H1 (cell line): ENCODE results near the gene TARBP2. TPM values are rescaled to one million over a fixed set of nuclear protein-coding genes. Genes with fewer than 3 reads are reported as not detected.

Source experiments
- CTCF ChIA-PET: fragments of 300-600 bp; sonication (Branson Sonifier 250); formaldehyde crosslinking; loops from one replicate; lab custom pipeline; 2021; ENCODE audit not compliant: partially characterized antibody; lab: Charles Lee
- POLR2A ChIA-PET: fragments of 300-600 bp; sonication (Branson Sonifier 250); formaldehyde crosslinking; loops from one replicate; lab custom pipeline; 2021; ENCODE audit warnings: inconsistent platforms; ENCODE audit not compliant: partially characterized antibody; lab: Charles Lee
- DNase-seq, 2 experiments: peaks; one replicate each; pipeline versions ENCODE4 v3.0.0 to v3.0.0-alpha.2; 2010 to 2022; ENCODE audit warnings: low spot score in 2 of 2, low read depth in 1 of 2, mixed read lengths in 1 of 2
- FAIRE-seq: peaks from 2 replicates; lab custom pipeline; 2011; peaks lifted over from hg19 to GRCh38; lab: Jason Lieb, UNC
- H2AFZ ChIP-seq: 2 replicates; pipeline ENCODE4 v1.8.1; 2012; ENCODE audit warnings: low read length, inconsistent platforms
- H2AK5ac ChIP-seq: 2 replicates; pipeline ENCODE4 v1.6.1; 2013; ENCODE audit warnings: low read depth, low read length
- H2BK120ac ChIP-seq: replicated peaks from 2 replicates; pipeline ENCODE3; 2013; ENCODE audit warnings: low read depth, low read length, inconsistent platforms
- H2BK12ac ChIP-seq: 2 replicates; pipeline ENCODE4 v1.6.1; 2013; ENCODE audit warnings: low read depth, low read length
- H2BK15ac ChIP-seq: 2 replicates; pipeline ENCODE4 v1.6.1; 2013; ENCODE audit warnings: low read length
- H2BK20ac ChIP-seq: 2 replicates; pipeline ENCODE4 v1.6.1; 2013; ENCODE audit warnings: low read length
- H2BK5ac ChIP-seq: 2 replicates; pipeline ENCODE4 v1.6.1; 2013; ENCODE audit warnings: low read depth, low read length
- H3K14ac ChIP-seq: 2 replicates; pipeline ENCODE4 v1.6.1; 2013; ENCODE audit warnings: inconsistent platforms; ENCODE audit not compliant: insufficient read length
- H3K18ac ChIP-seq: 2 replicates; pipeline ENCODE4 v1.6.1; 2013; ENCODE audit warnings: low read length; ENCODE audit errors: extremely low read depth
- H3K23ac ChIP-seq: 2 replicates; pipeline ENCODE4 v1.6.1; 2013; ENCODE audit warnings: inconsistent platforms; ENCODE audit not compliant: insufficient read length
- H3K23me2 ChIP-seq: 2 replicates; pipeline ENCODE4 v1.6.1; 2013; ENCODE audit warnings: low read depth, low read length
- H3K27ac ChIP-seq: 2 replicates; pipeline ENCODE4 v1.6.1; 2011; ENCODE audit warnings: low read depth, low read length, inconsistent platforms
- H3K27me3 ChIP-seq, 4 experiments: replicated peaks in 1 of 4; 1 replicate in 1 of 4; 2 replicates in 3 of 4; pipeline versions ENCODE4 v1.6.1 to v1.8.1; 2011 to 2013; ENCODE audit warnings: low read length in 3 of 4, mild to moderate bottlenecking in 3 of 4, inconsistent platforms in 2 of 4, mixed read lengths in 2 of 4, moderate library complexity in 1 of 4; ENCODE audit not compliant: control insufficient read depth in 3 of 4, insufficient read depth in 3 of 4; ENCODE audit errors: extremely low read depth in 1 of 4
- H3K36me3 ChIP-seq, 4 experiments: 2 replicates each; pipeline versions ENCODE4 v1.6.1 to v1.8.1; 2011 to 2013; ENCODE audit warnings: mild to moderate bottlenecking in 4 of 4, low read length in 3 of 4, moderate library complexity in 2 of 4, control low read depth in 1 of 4, inconsistent platforms in 1 of 4; ENCODE audit not compliant: insufficient read depth in 4 of 4, control insufficient read depth in 2 of 4
- H3K4ac ChIP-seq: replicated peaks from 2 replicates; pipeline ENCODE3; 2013; ENCODE audit warnings: low read length, low read depth, mixed read lengths, inconsistent platforms; ENCODE audit not compliant: insufficient read length
- H3K4me1 ChIP-seq, 4 experiments: replicated peaks in 1 of 4; 1 replicate in 1 of 4; 2 replicates in 3 of 4; pipeline versions ENCODE4 v1.6.1 to v1.8.1; 2011 to 2013; ENCODE audit warnings: low read length in 3 of 4, inconsistent platforms in 2 of 4, mixed read lengths in 1 of 4; ENCODE audit not compliant: insufficient read depth in 4 of 4, control insufficient read depth in 3 of 4
- H3K4me2 ChIP-seq, 2 experiments: 2 replicates each; pipeline versions ENCODE4 v1.6.1 to v1.8.1; 2011 to 2013; ENCODE audit warnings: low read depth in 2 of 2, low read length in 2 of 2, control low read depth in 1 of 2, inconsistent platforms in 1 of 2, mild to moderate bottlenecking in 1 of 2; ENCODE audit not compliant: insufficient read depth in 1 of 2
- H3K4me3 ChIP-seq, 4 experiments: fragments of 200-600, 300-600 bp in 1 of 4; sonication (generic), shearing (Covaris generic), sonication (Bioruptor Twin) in 1 of 4; 2 replicates each; pipeline versions ENCODE4 v1.5.1 to v1.8.1; 2011 to 2016; ENCODE audit warnings: low read length in 4 of 4, low read depth in 3 of 4, control low read depth in 2 of 4, inconsistent platforms in 2 of 4, mild to moderate bottlenecking in 2 of 4, mixed read lengths in 1 of 4, moderate library complexity in 1 of 4; ENCODE audit not compliant: insufficient read depth in 2 of 4; ENCODE audit errors: extremely low read depth in 1 of 4
- H3K56ac ChIP-seq: replicated peaks from 2 replicates; pipeline ENCODE3; 2013; ENCODE audit warnings: low read depth, mild to moderate bottlenecking, mixed read lengths, low read length, inconsistent platforms; ENCODE audit not compliant: insufficient read length
- H3K79me1 ChIP-seq: 2 replicates; pipeline ENCODE4 v1.6.1; 2013; ENCODE audit warnings: low read depth, low read length, control low read depth
- H3K79me2 ChIP-seq, 2 experiments: 2 replicates each; pipeline versions ENCODE4 v1.6.1 to v1.8.1; 2012 to 2013; ENCODE audit warnings: low read length in 2 of 2, mild to moderate bottlenecking in 2 of 2, inconsistent platforms in 1 of 2; ENCODE audit not compliant: insufficient read depth in 2 of 2, control insufficient read depth in 1 of 2
- H3K9ac ChIP-seq, 4 experiments: replicated peaks in 1 of 4; 1 replicate in 1 of 4; 2 replicates in 3 of 4; pipeline versions ENCODE4 v1.6.1 to v1.8.1; 2011 to 2013; ENCODE audit warnings: low read depth in 3 of 4, low read length in 3 of 4, control low read depth in 2 of 4, mild to moderate bottlenecking in 2 of 4, moderate library complexity in 2 of 4, inconsistent platforms in 1 of 4; ENCODE audit errors: extremely low read depth in 1 of 4
- H3K9me3 ChIP-seq, 2 experiments: 2 replicates each; pipeline versions ENCODE4 v1.6.1 to v1.8.1; 2012 to 2013; ENCODE audit warnings: mild to moderate bottlenecking in 2 of 2, moderate library complexity in 2 of 2, control low read depth in 1 of 2, inconsistent platforms in 1 of 2, low read depth in 1 of 2, low read length in 1 of 2, mixed read lengths in 1 of 2; ENCODE audit not compliant: insufficient read depth in 2 of 2
- H4K20me1 ChIP-seq, 2 experiments: replicated peaks in 1 of 2; 2 replicates each; pipeline versions ENCODE3 to v1.8.1; 2011 to 2013; ENCODE audit warnings: inconsistent platforms in 2 of 2, low read length in 2 of 2, mild to moderate bottlenecking in 1 of 2; ENCODE audit not compliant: insufficient read depth in 2 of 2, control insufficient read depth in 1 of 2
- H4K5ac ChIP-seq: 2 replicates; pipeline ENCODE4 v1.6.1; 2013; ENCODE audit warnings: low read length, low read depth, mixed read lengths, inconsistent platforms; ENCODE audit not compliant: insufficient read length
- H4K8ac ChIP-seq: 2 replicates; pipeline ENCODE4 v1.8.0; 2013; ENCODE audit warnings: mild to moderate bottlenecking, moderate library complexity, low read length, inconsistent platforms; ENCODE audit not compliant: insufficient read depth; ENCODE audit errors: extremely low read depth
- H4K91ac ChIP-seq: replicated peaks from 2 replicates; pipeline ENCODE3; 2013; ENCODE audit warnings: low read length, mixed read lengths, inconsistent platforms; ENCODE audit not compliant: insufficient read length
- CREB1 ChIP-seq: IDR thresholded peaks from 2 replicates; pipeline ENCODE4 v1.6.1; 2012; ENCODE audit warnings: inconsistent platforms
- KDM1A ChIP-seq: fragments of 200-600, 300-600 bp; sonication (generic); IDR thresholded peaks from 2 replicates; pipeline ENCODE4 v1.7.1; 2016; ENCODE audit warnings: mild to moderate bottlenecking, low read length, borderline replicate concordance
- SAP30 ChIP-seq: fragments of 300-600 bp; sonication (generic); IDR thresholded peaks from 2 replicates; pipeline ENCODE4 v1.7.1; 2012; ENCODE audit warnings: low read length, moderate library complexity, mild to moderate bottlenecking, inconsistent platforms; ENCODE audit not compliant: insufficient read depth, insufficient replicate concordance
- WGBS, 2 experiments: shearing (Covaris generic) in 1 of 2; methylation state at CpG; one replicate each; pipeline versions ENCODE4 v1.1.6 to v1.1.7; 2013 to 2015; ENCODE audit warnings: low lambda C conversion rate in 2 of 2, mixed read lengths in 2 of 2, inconsistent platforms in 1 of 2, low coverage in 1 of 2, missing lambda C conversion rate in 1 of 2; ENCODE audit not compliant: insufficient replicate concordance in 2 of 2, insufficient coverage in 1 of 2, insufficient read length in 1 of 2; ENCODE audit errors: extremely low coverage in 1 of 2, missing lambda C conversion rate in 1 of 2; 5-methylcytosine and 5-hydroxymethylcytosine counted together
- polyA plus RNA-seq, 7 experiments: library from polyadenylated mRNA; depleted of rRNA in 3 of 7; stranded (reverse) in 5 of 7; unstranded in 2 of 7; fragments of >200 nt in 5 of 7; fragments of 200-250 nt in 2 of 7; gene quantifications; 1 replicate in 5 of 7; 2 replicates in 1 of 7; 4 replicates in 1 of 7; pipeline versions ENCODE4 v1.2.1 to v1.2.3, GENCODE V29; 2011 to 2013; ENCODE audit warnings: missing spikeins in 2 of 7, mixed read lengths in 2 of 7
- total RNA-seq: library from RNA; stranded (reverse); fragmentation: NEBNext Ultra II Directional; extraction: Animal tissue kit (Norgen Biotek cat#: 25700); gene quantifications from 2 replicates; pipeline ENCODE4 v1.2.1, GENCODE V29; 2021
- TF ChIP-seq, protein P1 (sequence below): IDR thresholded peaks from 2 replicates; pipeline ENCODE4 v1.6.1; 2012; ENCODE audit warnings: inconsistent platforms

Gene TARBP2
- total and polyA plus RNA-seq, 2 of the 8 experiments (the other 6 are each of a cell fraction or from before 2014, with no cell fraction given), result 69.9 to 122 TPM

- H3K9me3 ChIP-seq, result no peaks in the 10 kb centered on the region
- H2BK5ac ChIP-seq, result no peak overlapping the region
- H2AK5ac ChIP-seq, result no peak overlapping the region
- H2BK120ac ChIP-seq, result no peak overlapping the region
- H3K4me3 ChIP-seq, result no peak overlapping the region
- H3K4ac ChIP-seq, result no peak overlapping the region
- no peak overlapping the region for H3K18ac ChIP-seq
- peaks cover 8% of the 10 kb centered on the region for H3K79me1 ChIP-seq
- H4K91ac ChIP-seq, result no peak overlapping the region
- no peak overlapping the region for H2AFZ ChIP-seq
- H3K23ac ChIP-seq, result no peak overlapping the region
- peaks cover 0 to 14% of the 10 kb centered on the region in 2 experiments; a peak in 2 of 4 replicates for H3K79me2 ChIP-seq
- H2BK20ac ChIP-seq, result no peak overlapping the region
- no peak overlapping the region for H3K14ac ChIP-seq
- 90% methylated on average over 6 of the region's 10 CpGs; no CpG with 5 or more reads in 1 of the 2 experiments for WGBS, 2 experiments
- no peak overlapping the region for H4K8ac ChIP-seq
- no peak overlapping the region for H3K56ac ChIP-seq
- H3K4me1 ChIP-seq, result peaks cover 3 to 21% (median 12%) of the 10 kb centered on the region in 4 experiments
- peaks cover 9 to 23% (median 14%) of the 10 kb centered on the region in 4 experiments; a peak in 7 of 8 replicates for H3K36me3 ChIP-seq
- H3K27me3 ChIP-seq, result no peaks in the 10 kb centered on the region
- no peak overlapping the region for H2BK12ac ChIP-seq
- FAIRE-seq (no peak), DNase-seq (no peak)
- H4K5ac ChIP-seq, result no peak overlapping the region
- H3K4me2 ChIP-seq, result no peak overlapping the region
- H3K27ac ChIP-seq, result no peak overlapping the region
- TF ChIP-seq CREB1, result no peak
- TF ChIP-seq SAP30, result no peak
- TF ChIP-seq, protein P1, sequence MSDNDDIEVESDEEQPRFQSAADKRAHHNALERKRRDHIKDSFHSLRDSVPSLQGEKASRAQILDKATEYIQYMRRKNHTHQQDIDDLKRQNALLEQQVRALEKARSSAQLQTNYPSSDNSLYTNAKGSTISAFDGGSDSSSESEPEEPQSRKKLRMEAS, result no peak
- TF ChIP-seq KDM1A, result no peak
- ChIA-PET CTCF (interaction anchor here (0.9 to 3.9 kb wide), 9 partner anchors 9 to 182 kb away, joined by 3 to 20 read pairs (median 3); partner anchors contain the start of gene AAAS), POLR2A (interaction anchor here (0.9 to 67.0 kb wide), 4 partner anchors 9 to 184 kb away, joined by 3 to 3397 read pairs (median 31); partner anchors contain the start of genes PCBP2 and PRR13)
- H3K23me2 ChIP-seq, result peaks cover 22% of the 10 kb centered on the region
- H4K20me1 ChIP-seq, result peaks cover 0 to 4% of the 10 kb centered on the region in 2 experiments
- no peak overlapping the region for H2BK15ac ChIP-seq
- no peak overlapping the region for H3K9ac ChIP-seq
These were observed 2.1 kb downstream of the TARBP2 start for GRCh38 chr12:53502983-53503728.
